SK-N-MC (cell line): ENCODE results near the gene CPA5.

Experiments used
- DNase-seq: peaks from one replicate; pipeline ENCODE4 v3.0.0-alpha.2; 2011; ENCODE audit warnings: low read depth, low spot score
- H3K27ac ChIP-seq: fragments of 200-600 bp; sonication (generic); 2 replicates; pipeline ENCODE4 v1.5.1; 2016; ENCODE audit warnings: mixed run types
- H3K36me3 ChIP-seq: fragments of 200-600 bp; sonication (generic); 2 replicates; pipeline ENCODE4 v1.6.1; 2017; ENCODE audit warnings: antibody characterized with exemption, low read length, mixed read lengths; ENCODE audit not compliant: insufficient read depth
- H3K4me3 ChIP-seq: fragments of 200-600 bp; sonication (generic); 2 replicates; pipeline ENCODE4 v1.5.1; 2016
- H3K9ac ChIP-seq: fragments of 200-600 bp; sonication (generic); 2 replicates; pipeline ENCODE4 v1.8.0; 2017; ENCODE audit warnings: mixed run types, mixed read lengths; ENCODE audit not compliant: insufficient read length
- H3K9me3 ChIP-seq: fragments of 200-600 bp; sonication (generic); 2 replicates; pipeline ENCODE4 v1.6.1; 2017; ENCODE audit warnings: low read depth, mild to moderate bottlenecking, antibody characterized with exemption, low read length, moderate library complexity, mixed read lengths
- EZH2 ChIP-seq: fragments of 200-600 bp; sonication (generic); IDR thresholded peaks from one replicate; pipeline ENCODE4 v1.6.1; 2017; ENCODE audit warnings: antibody characterized with exemption
- FOXP2 ChIP-seq: optimal IDR thresholded peaks from 2 replicates; pipeline ENCODE3; 2011; ENCODE audit warnings: mild to moderate bottlenecking, moderate library complexity; ENCODE audit not compliant: insufficient read depth; ENCODE audit errors: extremely low read length, control extremely low read depth
- POLR2AphosphoS5 ChIP-seq: IDR thresholded peaks from 2 replicates; pipeline ENCODE4 v1.6.1; 2012; ENCODE audit warnings: mild to moderate bottlenecking, low read depth, low read length, borderline replicate concordance

CPA5 gene

DNA sequence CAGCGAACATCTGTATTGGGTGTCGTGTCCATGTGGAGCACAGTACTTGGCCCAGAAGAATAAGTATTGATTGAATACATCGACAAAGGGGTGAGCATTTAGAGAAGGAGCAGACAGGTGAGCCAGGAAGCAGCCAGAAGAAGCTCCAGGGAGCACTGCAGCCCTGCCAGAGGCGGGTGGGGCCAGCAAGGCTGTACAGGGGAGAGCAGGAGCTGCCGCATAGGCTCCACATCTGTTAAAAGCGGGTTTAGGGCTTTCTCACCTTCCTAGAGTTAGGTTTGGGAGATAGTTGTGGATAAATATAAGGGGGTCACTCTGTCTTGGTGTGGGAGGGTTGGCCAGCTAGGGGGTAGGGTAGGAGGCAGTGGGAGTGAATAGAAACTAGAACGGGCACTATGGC lies 34.4 kb downstream of the CPA5 start:
- no peak overlapping the region for H3K27ac ChIP-seq
- no peak for TF ChIP-seq EZH2
- no peak for TF ChIP-seq FOXP2
- no peak for TF ChIP-seq POLR2AphosphoS5

DNA sequence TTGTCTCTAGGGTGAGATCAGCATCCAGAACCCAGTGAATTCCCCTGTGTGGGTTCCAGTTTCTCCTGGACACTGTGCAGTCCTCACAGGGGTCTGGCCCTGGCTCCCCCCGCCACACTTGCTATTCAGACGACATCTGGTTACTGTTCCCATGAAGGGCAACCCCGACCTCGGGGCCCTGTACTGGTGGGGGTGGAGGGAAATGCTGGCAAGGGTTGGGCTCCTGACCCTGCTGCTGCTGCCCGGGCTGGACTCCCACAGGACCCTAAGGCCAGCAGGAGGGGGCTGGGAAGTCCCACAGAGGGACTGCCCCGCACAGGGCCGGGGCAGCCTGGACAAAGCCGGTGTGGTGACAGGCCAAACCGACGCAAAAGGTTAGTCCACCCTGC lies 34.9 kb downstream of the CPA5 start:
- Histone ChIP-seq H3K4me3 (no peak overlapping the region), H3K9me3 (no peaks in the 10 kb centered on the region), H3K36me3 (no peaks in the 10 kb centered on the region), H3K27ac (no peak overlapping the region), H3K9ac (no peak overlapping the region)
- no peak for DNase-seq
- TF ChIP-seq POLR2AphosphoS5 = no peak
- no peak for TF ChIP-seq FOXP2
- no peak for TF ChIP-seq EZH2

More for the DNA sequence above, 34.4 kb downstream of the CPA5 start:
- H3K4me3 ChIP-seq = no peak overlapping the region
- H3K36me3 ChIP-seq = no peaks in the 10 kb centered on the region
- H3K9ac ChIP-seq = no peak overlapping the region
- no peak for DNase-seq
- no peaks in the 10 kb centered on the region for H3K9me3 ChIP-seq

DNA sequence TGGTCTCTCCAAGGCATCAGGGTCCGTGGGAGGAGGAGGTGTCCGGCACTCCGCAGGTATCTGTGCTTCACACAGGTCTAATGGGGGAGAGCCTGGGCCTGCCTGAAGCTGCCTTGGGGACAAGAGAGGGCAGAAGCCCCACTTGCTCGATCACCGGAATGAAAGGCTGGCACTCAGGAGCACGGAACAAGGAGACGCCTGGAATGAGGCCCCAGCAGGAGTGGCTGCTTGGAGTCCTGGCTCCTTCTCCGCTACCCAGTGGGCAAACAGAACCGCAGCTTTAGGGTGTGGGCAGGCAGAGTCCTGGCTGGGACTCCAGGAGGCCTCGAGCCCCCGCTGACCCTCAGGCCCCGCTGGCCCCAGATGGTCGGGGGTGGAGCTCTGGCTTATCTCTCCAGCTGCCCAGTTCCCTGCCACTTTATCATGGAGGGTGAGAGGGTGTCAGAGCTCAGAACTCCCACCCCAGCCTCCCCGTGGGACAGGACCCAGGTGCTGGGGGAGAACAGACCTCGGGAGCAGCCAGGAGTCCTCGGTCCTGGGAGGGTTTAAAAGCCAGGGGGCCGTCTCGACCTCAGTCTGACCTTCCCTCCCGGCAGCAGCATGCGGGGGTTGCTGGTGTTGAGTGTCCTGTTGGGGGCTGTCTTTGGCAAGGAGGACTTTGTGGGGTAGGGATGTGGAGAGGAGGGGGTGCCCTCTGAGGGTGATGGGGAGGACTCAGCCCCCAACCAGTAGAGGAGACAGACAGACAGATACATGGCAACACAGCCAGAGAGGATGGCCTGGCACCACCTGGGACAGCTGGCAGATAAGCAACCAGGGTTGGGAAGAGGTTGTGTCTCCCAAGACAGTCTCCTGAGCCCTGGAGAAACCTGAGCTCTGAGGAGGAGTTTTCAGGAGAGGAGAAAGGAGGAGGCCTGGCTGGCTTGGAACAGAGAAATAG lies 35.6 kb downstream of the CPA5 start, which contains the start of gene CPA1:
CPA1 (plus strand) TSS at position 574 of the 940 bp plus-strand sequence; CDS start at position 601, 27 bp downstream.
- H3K4me3 ChIP-seq = no peak within 1 kb of the TSS
- no peaks in the 10 kb centered on the region for H3K9me3 ChIP-seq
- H3K36me3 ChIP-seq = no peaks in the 10 kb centered on the region
- no peak within 1 kb of the TSS for H3K9ac ChIP-seq
- no peak within 1 kb of the TSS for H3K27ac ChIP-seq
- DNase-seq = no peak
- TF ChIP-seq POLR2AphosphoS5 (no peak), EZH2 (no peak), FOXP2 (no peak)

DNA sequence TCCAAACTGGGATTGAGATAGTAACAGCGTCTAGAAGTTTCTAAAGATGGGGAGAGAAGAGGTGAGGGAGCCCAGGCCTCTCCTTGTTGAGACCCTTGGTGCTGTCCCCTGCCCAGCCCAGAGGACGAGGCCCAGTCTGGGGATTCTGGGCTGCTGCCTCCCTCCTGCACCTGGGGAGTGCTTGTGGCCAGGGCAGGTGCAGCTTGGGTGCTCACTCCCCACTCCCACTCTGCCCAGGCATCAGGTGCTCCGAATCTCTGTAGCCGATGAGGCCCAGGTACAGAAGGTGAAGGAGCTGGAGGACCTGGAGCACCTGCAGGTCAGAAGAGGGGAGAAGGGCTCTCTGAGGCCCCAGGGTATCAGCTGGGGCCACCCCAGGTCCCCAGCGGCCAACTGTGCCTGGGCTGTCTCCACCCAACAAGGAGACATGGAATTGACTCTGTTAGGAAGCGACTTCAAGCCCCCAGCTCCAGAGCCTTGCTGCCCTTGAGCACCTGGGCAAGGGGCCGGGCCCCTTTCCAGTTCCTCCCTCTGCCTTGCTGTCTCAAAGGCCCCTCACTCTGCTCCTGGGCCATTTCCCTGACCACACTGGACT lies 36.3 kb downstream of the CPA5 start:
- no peaks in the 10 kb centered on the region for H3K36me3 ChIP-seq
- TF ChIP-seq FOXP2 (no peak), POLR2AphosphoS5 (no peak), EZH2 (no peak)
- no peak for DNase-seq
- no peak overlapping the region for H3K4me3 ChIP-seq
- no peaks in the 10 kb centered on the region for H3K9me3 ChIP-seq
- no peak overlapping the region for H3K27ac ChIP-seq
- no peak overlapping the region for H3K9ac ChIP-seq

DNA sequence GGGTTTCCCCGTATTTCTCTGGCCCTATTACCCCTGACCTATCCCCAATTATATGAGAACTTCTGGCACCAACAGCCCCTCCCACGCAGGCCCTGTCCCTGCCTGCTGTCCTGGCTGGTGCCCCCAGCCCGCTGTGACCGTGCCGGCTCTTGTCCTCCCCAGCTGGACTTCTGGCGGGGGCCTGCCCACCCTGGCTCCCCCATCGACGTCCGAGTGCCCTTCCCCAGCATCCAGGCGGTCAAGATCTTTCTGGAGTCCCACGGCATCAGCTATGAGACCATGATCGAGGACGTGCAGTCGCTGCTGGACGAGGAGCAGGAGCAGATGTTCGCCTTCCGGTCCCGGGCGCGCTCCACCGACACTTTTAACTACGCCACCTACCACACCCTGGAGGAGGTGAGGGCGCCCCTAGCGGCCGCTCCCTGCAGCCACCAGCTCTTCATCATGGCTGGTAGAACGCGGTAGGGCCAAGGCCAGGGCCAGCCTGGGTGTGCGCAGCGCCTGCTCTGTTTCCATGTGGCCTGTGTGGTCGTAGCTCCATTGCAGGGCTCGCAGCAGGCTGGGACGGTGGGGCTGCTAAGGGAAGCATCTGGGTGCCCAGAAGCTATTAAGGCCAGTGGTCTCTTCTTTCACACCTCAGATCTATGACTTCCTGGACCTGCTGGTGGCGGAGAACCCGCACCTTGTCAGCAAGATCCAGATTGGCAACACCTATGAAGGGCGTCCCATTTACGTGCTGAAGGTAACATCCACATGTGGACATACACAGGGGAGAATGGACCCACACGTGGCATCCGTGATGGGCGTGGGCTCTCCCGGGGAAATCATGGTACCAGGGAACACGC lies 37.1 kb downstream of the CPA5 start:
- no peak for TF ChIP-seq FOXP2
- no peak for TF ChIP-seq POLR2AphosphoS5
- TF ChIP-seq EZH2 = no peak
- H3K27ac ChIP-seq = no peak overlapping the region
- H3K4me3 ChIP-seq = no peak overlapping the region
- no peaks in the 10 kb centered on the region for H3K36me3 ChIP-seq
- no peaks in the 10 kb centered on the region for H3K9me3 ChIP-seq
- DNase-seq = no peak
- H3K9ac ChIP-seq = no peak overlapping the region

DNA sequence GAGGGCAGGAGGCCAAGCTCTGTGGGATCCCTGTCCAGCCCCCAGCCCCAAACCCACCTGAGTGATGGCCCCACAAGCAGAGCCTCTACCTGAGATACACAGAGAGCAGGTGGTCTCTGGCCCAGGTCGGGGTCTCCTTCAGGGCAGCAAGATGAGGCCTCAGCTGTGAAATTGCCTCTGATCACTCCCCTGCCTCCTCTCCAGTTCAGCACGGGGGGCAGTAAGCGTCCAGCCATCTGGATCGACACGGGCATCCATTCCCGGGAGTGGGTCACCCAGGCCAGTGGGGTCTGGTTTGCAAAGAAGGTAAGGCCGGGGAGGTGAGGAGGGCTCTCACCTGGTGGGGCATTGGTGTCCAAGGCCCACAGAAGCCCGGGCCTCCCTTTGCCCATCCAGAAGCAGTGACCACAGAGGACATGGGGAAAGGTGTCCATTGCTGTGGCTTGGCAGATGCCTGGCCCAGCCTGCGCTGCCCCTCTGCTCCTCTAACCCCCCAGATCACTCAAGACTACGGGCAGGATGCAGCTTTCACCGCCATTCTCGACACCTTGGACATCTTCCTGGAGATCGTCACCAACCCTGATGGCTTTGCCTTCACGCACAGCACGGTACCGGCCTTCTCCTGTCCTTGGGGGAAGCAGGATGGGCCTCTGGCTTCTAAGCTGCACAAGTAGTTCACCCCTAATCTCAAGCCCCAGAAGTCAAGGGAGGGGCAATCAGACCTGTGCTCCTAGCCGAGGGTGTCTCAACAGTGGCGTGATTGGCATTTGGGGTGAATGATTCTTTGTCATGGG lies 38.8 kb downstream of the CPA5 start:
- Histone ChIP-seq H3K9ac (no peak overlapping the region), H3K27ac (no peak overlapping the region), H3K9me3 (no peaks in the 10 kb centered on the region), H3K4me3 (no peak overlapping the region), H3K36me3 (no peaks in the 10 kb centered on the region)
- TF ChIP-seq EZH2 (no peak), FOXP2 (no peak), POLR2AphosphoS5 (no peak)
- no peak for DNase-seq

DNA sequence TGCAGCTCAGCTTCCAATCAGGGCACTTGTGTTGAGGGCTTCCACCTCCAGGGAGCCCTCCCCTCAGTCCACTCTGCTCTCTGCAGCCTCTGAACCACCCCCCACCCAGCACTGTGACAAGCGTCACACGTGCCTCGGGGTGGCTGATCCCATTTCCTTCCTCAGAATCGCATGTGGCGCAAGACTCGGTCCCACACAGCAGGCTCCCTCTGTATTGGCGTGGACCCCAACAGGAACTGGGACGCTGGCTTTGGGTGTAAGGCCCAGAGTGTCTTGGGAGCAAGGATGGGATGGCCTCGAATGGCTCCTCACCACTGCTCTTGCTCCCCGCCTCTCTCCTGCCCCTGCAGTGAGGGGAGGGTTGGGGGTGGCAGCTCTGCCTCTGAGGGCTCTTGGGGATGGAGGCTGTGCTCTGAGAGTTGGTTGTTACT lies 39.8 kb downstream of the CPA5 start:
- H3K36me3 ChIP-seq = no peaks in the 10 kb centered on the region
- no peak overlapping the region for H3K27ac ChIP-seq
- no peak overlapping the region for H3K4me3 ChIP-seq
- H3K9me3 ChIP-seq = no peaks in the 10 kb centered on the region
- no peak for TF ChIP-seq EZH2
- no peak for TF ChIP-seq FOXP2
- no peak for TF ChIP-seq POLR2AphosphoS5
- H3K9ac ChIP-seq = no peak overlapping the region
- DNase-seq = no peak
